ENCODE measurements around the gene EPS8L2. TPM values are rescaled to one million over a fixed set of nuclear protein-coding genes. Genes with fewer than 3 reads are reported as not detected.

The EPS8L2 gene
- total RNA-seq, 1 donor from 2014 or later = 129 TPM

DNA sequence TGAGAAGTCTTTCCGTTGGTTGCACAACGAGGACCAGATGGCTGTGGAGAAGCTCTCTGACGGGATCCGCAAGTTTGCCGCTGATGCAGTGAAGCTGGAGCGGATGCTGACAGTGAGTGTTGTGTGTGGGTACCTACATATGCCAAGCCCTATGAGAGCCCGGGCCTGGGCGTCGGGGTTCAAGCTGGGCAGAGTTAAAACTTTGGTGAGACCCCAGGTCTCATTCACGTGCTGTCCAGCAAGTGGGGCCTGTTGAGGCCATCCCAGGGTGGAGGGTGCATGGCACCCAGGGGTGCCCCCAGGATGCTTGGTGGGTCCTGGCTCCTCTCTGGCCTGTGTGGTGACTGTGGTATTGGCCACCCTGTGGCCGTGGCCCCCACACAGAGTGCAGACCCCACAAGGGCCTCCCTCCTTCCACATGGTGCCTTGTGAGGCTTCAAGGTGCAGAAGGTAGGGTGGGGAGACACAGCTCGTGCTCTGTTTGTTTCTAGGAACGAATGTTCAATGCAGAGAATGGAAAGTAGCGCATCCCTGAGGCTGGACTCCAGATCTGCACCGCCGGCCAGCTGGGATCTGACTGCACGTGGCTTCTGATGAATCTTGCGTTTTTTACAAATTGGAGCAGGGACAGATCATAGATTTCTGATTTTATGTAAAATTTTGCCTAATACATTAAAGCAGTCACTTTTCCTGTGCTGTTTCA, 58.4 kb downstream of the EPS8L2 start:
- H3K9ac ChIP-seq (ENCODE audit: low read length) = no peak overlapping the region
- H3K36me3 Mint-ChIP-seq (ENCODE audit: low read depth, unreplicated experiment) = peaks cover 10% of the 10 kb centered on the region
- no peaks in the 10 kb centered on the region for H3K9me3 Mint-ChIP-seq (ENCODE audit: unreplicated experiment)
- H3K4me2 ChIP-seq (ENCODE audit: low read length) = no peak overlapping the region
- H3K4me3 ChIP-seq (ENCODE audit: insufficient read depth, low read depth, low read length) = no peak overlapping the region
- no peaks in the 10 kb centered on the region for H3K27me3 ChIP-seq (ENCODE audit: insufficient read depth, low read length)
- no peak overlapping the region for H3K27ac Mint-ChIP-seq (ENCODE audit: unreplicated experiment)
- H3K36me3 ChIP-seq (ENCODE audit: insufficient read depth, low read length) = peaks cover 21% of the 10 kb centered on the region
- H3K27me3 Mint-ChIP-seq (ENCODE audit: low read depth, unreplicated experiment) = no peaks in the 10 kb centered on the region
- FAIRE-seq = no peak
- H4K20me1 ChIP-seq (ENCODE audit: insufficient read depth, low read length) = peaks cover 56% of the 10 kb centered on the region
- no peak overlapping the region for H3K4me3 Mint-ChIP-seq (ENCODE audit: unreplicated experiment)
- H2AFZ ChIP-seq (ENCODE audit: low read depth, low read length) = no peak overlapping the region
- peaks cover 7% of the 10 kb centered on the region for H3K4me1 ChIP-seq (ENCODE audit: insufficient read depth, low read length)
- H3K4me1 Mint-ChIP-seq (ENCODE audit: low read depth, unreplicated experiment) = peaks cover 9% of the 10 kb centered on the region
- no peaks in the 10 kb centered on the region for H3K9me3 ChIP-seq (ENCODE audit: insufficient read depth, low read depth, low read length)
- no peak for DNase-seq (ENCODE audit: low read depth)
- no peaks in the 10 kb centered on the region for H3K79me2 ChIP-seq (ENCODE audit: insufficient read depth, low read length)
- TF ChIP-seq, protein P1, sequence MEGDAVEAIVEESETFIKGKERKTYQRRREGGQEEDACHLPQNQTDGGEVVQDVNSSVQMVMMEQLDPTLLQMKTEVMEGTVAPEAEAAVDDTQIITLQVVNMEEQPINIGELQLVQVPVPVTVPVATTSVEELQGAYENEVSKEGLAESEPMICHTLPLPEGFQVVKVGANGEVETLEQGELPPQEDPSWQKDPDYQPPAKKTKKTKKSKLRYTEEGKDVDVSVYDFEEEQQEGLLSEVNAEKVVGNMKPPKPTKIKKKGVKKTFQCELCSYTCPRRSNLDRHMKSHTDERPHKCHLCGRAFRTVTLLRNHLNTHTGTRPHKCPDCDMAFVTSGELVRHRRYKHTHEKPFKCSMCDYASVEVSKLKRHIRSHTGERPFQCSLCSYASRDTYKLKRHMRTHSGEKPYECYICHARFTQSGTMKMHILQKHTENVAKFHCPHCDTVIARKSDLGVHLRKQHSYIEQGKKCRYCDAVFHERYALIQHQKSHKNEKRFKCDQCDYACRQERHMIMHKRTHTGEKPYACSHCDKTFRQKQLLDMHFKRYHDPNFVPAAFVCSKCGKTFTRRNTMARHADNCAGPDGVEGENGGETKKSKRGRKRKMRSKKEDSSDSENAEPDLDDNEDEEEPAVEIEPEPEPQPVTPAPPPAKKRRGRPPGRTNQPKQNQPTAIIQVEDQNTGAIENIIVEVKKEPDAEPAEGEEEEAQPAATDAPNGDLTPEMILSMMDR (IDR thresholded peaks at IDR 0.05; ENCODE audit: insufficient read depth, low read depth, low read length) = no peak
- TF ChIP-seq EZH2 (IDR thresholded peaks at IDR 0.05; ENCODE audit: insufficient read depth, low read length) = no peak
- no peak overlapping the region for H3K27ac ChIP-seq (ENCODE audit: low read depth, low read length)

DNA sequence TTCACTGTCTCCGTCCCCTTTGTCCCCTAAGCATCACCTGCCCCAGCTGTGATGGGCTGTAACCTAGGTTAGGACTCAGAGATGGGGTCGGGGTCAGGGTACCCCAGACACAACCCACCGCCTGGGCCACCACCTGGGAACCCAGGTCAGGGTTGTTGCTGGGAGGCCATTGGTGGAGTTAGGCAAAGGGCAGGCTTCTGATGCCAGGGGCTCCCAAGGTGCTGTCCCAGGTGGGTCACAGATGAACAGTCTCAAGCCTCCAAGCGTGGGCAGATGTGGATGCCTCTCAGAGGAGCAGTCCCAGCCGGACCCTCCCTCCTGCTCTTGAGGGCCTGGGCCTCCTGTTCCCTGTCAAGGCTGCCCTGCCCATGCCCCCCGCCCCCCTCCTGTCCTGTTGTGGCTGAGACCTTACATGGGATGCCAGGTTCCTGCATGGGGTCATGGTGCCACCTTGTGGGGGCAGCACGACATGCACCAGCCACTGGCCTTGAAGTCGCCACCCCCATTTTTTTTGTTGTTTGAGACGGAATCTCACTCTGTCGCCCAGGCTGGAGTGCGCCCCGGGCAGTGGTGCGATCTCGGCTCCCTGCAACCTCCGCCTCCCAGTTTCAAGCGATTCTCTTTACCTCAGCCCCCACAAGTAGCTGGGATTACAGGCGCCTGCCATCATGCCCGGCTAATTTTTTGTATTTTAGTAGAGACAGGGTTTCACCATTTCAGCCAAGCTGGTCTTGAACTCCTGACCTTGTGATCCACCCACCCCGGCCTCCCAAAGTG, 59.2 kb downstream of the EPS8L2 start:
- FAIRE-seq (no peak), DNase-seq (ENCODE audit: low read depth) (no peak)
- Mint-ChIP-seq H3K36me3 (ENCODE audit: low read depth, unreplicated experiment) (peaks cover 6% of the 10 kb centered on the region), H3K27me3 (ENCODE audit: low read depth, unreplicated experiment) (no peaks in the 10 kb centered on the region), H3K4me3 (ENCODE audit: unreplicated experiment) (no peak overlapping the region), H3K9me3 (ENCODE audit: unreplicated experiment) (no peaks in the 10 kb centered on the region), H3K4me1 (ENCODE audit: low read depth, unreplicated experiment) (peaks cover 9% of the 10 kb centered on the region), H3K27ac (ENCODE audit: unreplicated experiment) (peak overlapping the region; percentile 41)
- Histone ChIP-seq H3K4me3 (ENCODE audit: insufficient read depth, low read depth, low read length) (no peak overlapping the region), H3K27me3 (ENCODE audit: insufficient read depth, low read length) (no peaks in the 10 kb centered on the region), H3K79me2 (ENCODE audit: insufficient read depth, low read length) (peaks cover 2% of the 10 kb centered on the region), H3K9me3 (ENCODE audit: insufficient read depth, low read depth, low read length) (no peaks in the 10 kb centered on the region), H3K27ac (ENCODE audit: low read depth, low read length) (no peak overlapping the region), H3K4me1 (ENCODE audit: insufficient read depth, low read length) (peaks cover 7% of the 10 kb centered on the region), H3K36me3 (ENCODE audit: insufficient read depth, low read length) (peaks cover 17% of the 10 kb centered on the region), H3K9ac (ENCODE audit: low read length) (no peak overlapping the region), H2AFZ (ENCODE audit: low read depth, low read length) (no peak overlapping the region), H3K4me2 (ENCODE audit: low read length) (no peak overlapping the region), H4K20me1 (ENCODE audit: insufficient read depth, low read length) (peaks cover 61% of the 10 kb centered on the region)
- TF ChIP-seq, protein P1 (IDR thresholded peaks at IDR 0.05; ENCODE audit: insufficient read depth, low read depth, low read length) = peak; percentile 17
- TF ChIP-seq EZH2 (IDR thresholded peaks at IDR 0.05; ENCODE audit: insufficient read depth, low read length) = no peak

DNA sequence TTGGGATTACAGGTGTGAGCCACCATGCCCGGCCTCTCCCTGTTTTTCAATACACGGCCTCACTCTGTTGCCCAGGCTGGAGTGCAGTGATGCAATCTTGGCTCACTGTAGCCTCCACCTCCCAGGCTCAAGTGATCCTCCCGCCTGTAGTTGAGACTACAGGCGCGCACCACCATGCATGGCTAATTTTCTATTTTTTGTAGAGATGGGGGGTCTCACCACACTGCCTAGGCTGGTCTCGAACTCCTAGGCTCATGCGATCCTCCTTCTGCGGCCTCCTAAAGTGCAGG, 59.7 kb downstream of the EPS8L2 start:
- Histone ChIP-seq H3K4me2 (ENCODE audit: low read length) (no peak overlapping the region), H3K9ac (ENCODE audit: low read length) (no peak overlapping the region), H4K20me1 (ENCODE audit: insufficient read depth, low read length) (peaks cover 66% of the 10 kb centered on the region), H3K27ac (ENCODE audit: low read depth, low read length) (no peak overlapping the region), H3K9me3 (ENCODE audit: insufficient read depth, low read depth, low read length) (no peaks in the 10 kb centered on the region), H3K79me2 (ENCODE audit: insufficient read depth, low read length) (peaks cover 8% of the 10 kb centered on the region), H2AFZ (ENCODE audit: low read depth, low read length) (no peak overlapping the region), H3K36me3 (ENCODE audit: insufficient read depth, low read length) (peaks cover 14% of the 10 kb centered on the region), H3K4me1 (ENCODE audit: insufficient read depth, low read length) (peaks cover 7% of the 10 kb centered on the region), H3K27me3 (ENCODE audit: insufficient read depth, low read length) (no peaks in the 10 kb centered on the region), H3K4me3 (ENCODE audit: insufficient read depth, low read depth, low read length) (no peak overlapping the region)
- no peaks in the 10 kb centered on the region for H3K9me3 Mint-ChIP-seq (ENCODE audit: unreplicated experiment)
- H3K4me1 Mint-ChIP-seq (ENCODE audit: low read depth, unreplicated experiment) = peaks cover 8% of the 10 kb centered on the region
- DNase-seq (ENCODE audit: low read depth) (no peak), FAIRE-seq (no peak)
- no peaks in the 10 kb centered on the region for H3K27me3 Mint-ChIP-seq (ENCODE audit: low read depth, unreplicated experiment)
- peak overlapping the region; percentile 41 for H3K27ac Mint-ChIP-seq (ENCODE audit: unreplicated experiment)
- peaks cover 4% of the 10 kb centered on the region for H3K36me3 Mint-ChIP-seq (ENCODE audit: low read depth, unreplicated experiment)
- H3K4me3 Mint-ChIP-seq (ENCODE audit: unreplicated experiment) = no peak overlapping the region
- TF ChIP-seq EZH2 (IDR thresholded peaks at IDR 0.05; ENCODE audit: insufficient read depth, low read length) = no peak
- TF ChIP-seq, protein P1 (IDR thresholded peaks at IDR 0.05; ENCODE audit: insufficient read depth, low read depth, low read length) = no peak

Measured in astrocyte (in vitro differentiated cells and primary cell).